ENCODE measurements around the gene CHSY1. TPM values are rescaled to one million over a fixed set of nuclear protein-coding genes. Genes with fewer than 3 reads are reported as not detected.

The CHSY1 gene
- total and polyA plus RNA-seq, 2 of the 13 experiments (the other 11 are each of a cell fraction or from before 2014, with no cell fraction given), result 13.3 to 13.7 TPM

- TF ChIP-seq TIGD3 (CRISPR knock-in tag; IDR thresholded peaks at IDR 0.05; ENCODE audit: borderline replicate concordance), result 0 out of 2 replicates have a peak, but pooled peaks have one; percentile 75
- TF ChIP-seq ZNF615 (CRISPR knock-in tag; IDR thresholded peaks at IDR 0.05; ENCODE audit: borderline replicate concordance), result no peak; the same call in 1 of the 2 replicates
- TF ChIP-seq NFAT5 (CRISPR knock-in tag; IDR thresholded peaks at IDR 0.05), result no peak
- TF ChIP-seq ZNF333 (CRISPR knock-in tag; IDR thresholded peaks at IDR 0.05; ENCODE audit: borderline replicate concordance), result peak; percentile 77; the same call in 1 of the 2 replicates
- peak; percentile 58; the same call in 1 of the 2 replicates for TF ChIP-seq ZNF275 (CRISPR knock-in tag; IDR thresholded peaks at IDR 0.05; ENCODE audit: borderline replicate concordance)
- peak; percentile 54 for TF ChIP-seq MLX (CRISPR knock-in tag; IDR thresholded peaks at IDR 0.05)
- no peak for TF ChIP-seq ZNF646 (CRISPR knock-in tag; IDR thresholded peaks at IDR 0.05)
- peak; percentile 74 for TF ChIP-seq HNRNPLL (IDR thresholded peaks at IDR 0.05; ENCODE audit: low read depth, low read length, poor library complexity, severe bottlenecking)
- TF ChIP-seq HMGA1 (CRISPR knock-in tag; conservative IDR thresholded peaks at IDR 0.05), result no peak
- TF ChIP-seq SRSF1 (optimal IDR thresholded peaks at IDR 0.05; ENCODE audit: low read depth, low read length), result peak; percentile 50
- 0 out of 2 replicates have a peak, but pooled peaks have one; percentile 74 for TF ChIP-seq ZBTB7B (CRISPR knock-in tag; IDR thresholded peaks at IDR 0.05)
- TF ChIP-seq MAFF (IDR thresholded peaks at IDR 0.05; ENCODE audit: low read depth, low read length), result no peak
Measured at GRCh38 chr15:101294731-101295606, 43.1 kb upstream of the CHSY1 start, which contains the start of gene SNRPA1 (continued).

All from HepG2 (cell line).